Activated CD8-positive, alpha-beta memory T cell treated with anti-CD3 and anti-CD28 coated beads for 48 hours (primary cell): Measurements from ENCODE around the gene LMNB1.

ENCODE experiments used
- DNase-seq, 3 experiments: peaks; one replicate each; pipeline ENCODE4 v3.0.0-alpha.2; 2020; ENCODE audit warnings: low read depth in 2 of 3, low spot score in 2 of 3

Gene LMNB1

DNA sequence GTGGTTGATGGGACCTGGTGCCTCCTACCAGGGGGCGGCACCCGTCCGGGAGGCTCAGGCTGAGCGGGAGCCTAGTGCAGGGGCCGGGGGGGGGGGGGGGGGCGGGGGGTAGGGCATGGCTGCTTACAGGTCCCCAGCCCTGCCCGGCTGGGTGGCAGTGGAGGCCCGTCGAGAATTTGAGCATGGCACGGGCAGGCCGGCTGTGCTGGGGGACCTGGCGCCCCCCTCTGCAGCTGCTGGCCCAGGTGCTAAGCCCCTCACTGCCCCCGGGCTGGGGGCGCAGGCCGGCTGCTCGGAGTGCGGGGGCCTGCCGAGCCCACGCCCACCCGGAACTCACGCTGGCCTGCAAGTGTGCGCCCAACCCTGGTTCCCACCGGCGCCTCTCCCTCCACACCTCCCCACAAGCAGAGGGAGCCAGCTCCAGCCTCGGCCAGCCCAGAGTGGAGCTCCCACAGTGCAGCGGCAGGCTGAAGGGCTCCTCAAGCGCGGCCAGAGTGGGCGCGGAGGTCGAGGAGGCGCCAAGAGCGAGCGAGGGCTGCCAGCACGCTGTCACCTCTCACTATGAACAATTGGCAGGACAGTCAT, 77.7 kb downstream of the LMNB1 start:
- DNase-seq: no peak

GRCh38 chr5:126855266-126855665, 78.3 kb downstream of the LMNB1 start:
- DNase-seq: no peak

GRCh38 chr5:126857472-126858410, 80.8 kb downstream of the LMNB1 start:
- no peak for DNase-seq

DNA sequence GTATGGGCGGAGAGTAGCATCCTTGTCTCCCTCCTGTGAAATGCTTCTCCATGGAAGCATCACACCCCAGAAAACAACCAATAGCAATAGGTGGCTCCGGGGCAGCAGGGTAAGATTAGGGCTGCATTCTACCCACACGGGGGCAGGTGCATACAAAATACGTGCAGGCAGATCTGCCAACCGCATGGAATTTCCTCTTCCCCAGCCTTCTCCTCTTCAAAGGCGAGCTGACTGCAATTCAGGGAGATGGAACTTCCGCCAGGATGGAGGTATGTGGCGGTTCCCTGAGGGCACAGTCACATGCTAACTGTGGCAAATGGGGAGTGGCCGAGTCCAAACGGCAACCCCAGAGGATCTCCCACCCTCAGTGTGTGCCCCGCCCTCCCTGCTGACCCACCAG, 81.5 kb downstream of the LMNB1 start:
- no peak for DNase-seq

GRCh38 chr5:126863402-126863801, 86.5 kb downstream of the LMNB1 start:
- DNase-seq: no peak

DNA sequence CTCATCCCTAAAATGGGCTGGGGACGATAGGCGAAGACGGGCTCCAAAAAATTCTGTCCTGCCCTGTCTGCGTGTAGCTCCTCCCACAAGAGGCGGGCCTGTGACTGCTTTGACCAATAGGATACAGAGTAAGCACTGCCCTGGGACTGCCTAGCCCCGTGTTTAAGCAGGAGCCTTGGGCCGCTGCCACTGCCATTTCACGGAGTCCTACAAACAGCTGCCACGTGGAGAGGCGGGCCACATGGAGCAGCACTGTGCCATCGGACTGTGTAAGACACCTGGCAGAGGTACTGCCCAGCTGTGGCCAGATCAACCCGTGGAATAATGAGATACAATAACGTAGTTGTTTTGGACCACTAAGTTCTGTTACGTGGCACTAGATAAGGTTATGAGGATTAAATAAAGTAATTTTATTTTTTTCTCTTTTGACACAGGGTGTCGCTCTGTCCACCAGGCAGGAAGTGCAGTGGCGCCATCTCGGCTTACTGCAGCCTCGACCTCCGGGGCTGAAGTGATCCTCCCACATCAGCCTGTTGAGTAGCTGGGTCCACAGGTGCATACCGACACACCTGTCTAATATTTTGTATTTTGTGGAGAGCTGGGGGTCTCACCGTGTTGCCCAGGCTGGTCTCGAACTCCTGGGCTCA, 87.2 kb downstream of the LMNB1 start:
- DNase-seq: no peak

GRCh38 chr5:126865299-126865698, 88.4 kb downstream of the LMNB1 start:
- DNase-seq: no peak

- DNase-seq: no peak
Observed at GRCh38 chr5:126866851-126867636, 90.1 kb downstream of the LMNB1 start.

- DNase-seq: no peak
Observed at GRCh38 chr5:126868338-126869004, 91.5 kb downstream of the LMNB1 start.

DNA sequence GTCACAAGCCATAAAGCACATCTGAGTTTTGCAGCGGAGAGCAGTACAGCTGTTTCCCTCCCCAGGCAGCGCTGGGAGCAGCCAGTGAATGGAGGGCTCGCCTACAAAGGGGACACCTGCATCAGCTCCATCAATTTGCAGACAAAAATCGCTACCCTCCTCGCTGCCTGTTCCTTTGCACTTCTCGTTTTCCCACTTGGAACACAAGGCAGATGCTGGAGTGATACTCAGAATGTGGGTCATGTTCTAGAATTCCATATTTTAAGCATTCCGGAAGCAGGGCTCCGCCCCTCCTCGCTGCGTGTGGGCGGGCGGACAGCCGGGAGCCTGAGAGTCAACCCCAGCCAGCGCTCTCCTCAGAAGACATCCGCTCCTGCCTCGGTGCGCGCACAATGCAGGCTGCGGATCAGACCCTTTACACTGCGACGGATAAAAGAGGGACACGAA, 92.1 kb downstream of the LMNB1 start:
- DNase-seq: no peak

GRCh38 chr5:126871441-126871840, 94.5 kb downstream of the LMNB1 start:
- DNase-seq: no peak

DNA sequence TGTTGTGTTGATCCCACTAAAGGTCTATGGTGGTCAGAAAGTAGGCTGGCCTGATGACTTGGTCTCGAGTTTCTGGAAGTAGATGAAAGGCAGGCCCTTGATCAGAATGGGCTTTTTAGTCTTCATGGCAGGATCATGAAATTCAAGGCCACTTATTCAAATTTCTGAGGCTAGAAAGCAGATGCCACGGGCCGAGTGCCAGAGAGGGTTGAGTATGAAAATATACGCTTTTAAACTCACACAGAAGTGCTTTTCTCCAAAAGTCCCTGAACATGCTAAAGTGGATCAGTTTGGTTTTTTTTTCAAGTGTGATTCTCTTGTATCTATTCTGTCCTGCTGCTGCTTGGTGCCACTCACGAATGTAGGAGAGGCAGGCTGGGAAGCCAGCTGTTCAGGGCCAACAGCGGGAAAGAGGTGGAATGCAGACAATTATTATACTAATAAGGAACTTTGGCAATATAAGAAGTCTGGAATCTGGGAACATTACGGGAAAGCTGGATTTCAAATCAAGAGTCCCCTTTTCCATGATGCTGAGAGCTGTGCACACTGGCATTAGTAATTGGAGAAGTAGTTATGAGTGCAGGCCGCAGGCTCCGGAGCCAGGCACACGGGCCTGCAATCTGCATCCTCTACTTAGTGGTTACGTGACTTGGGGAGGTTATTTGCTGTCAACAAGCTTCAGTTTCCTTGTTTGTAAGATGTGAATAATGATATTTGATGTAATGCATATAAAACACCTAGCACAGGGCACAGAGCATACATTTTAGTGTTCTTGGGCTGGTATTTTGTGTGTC, 95.8 kb downstream of the LMNB1 start:
- no peak for DNase-seq

DNA sequence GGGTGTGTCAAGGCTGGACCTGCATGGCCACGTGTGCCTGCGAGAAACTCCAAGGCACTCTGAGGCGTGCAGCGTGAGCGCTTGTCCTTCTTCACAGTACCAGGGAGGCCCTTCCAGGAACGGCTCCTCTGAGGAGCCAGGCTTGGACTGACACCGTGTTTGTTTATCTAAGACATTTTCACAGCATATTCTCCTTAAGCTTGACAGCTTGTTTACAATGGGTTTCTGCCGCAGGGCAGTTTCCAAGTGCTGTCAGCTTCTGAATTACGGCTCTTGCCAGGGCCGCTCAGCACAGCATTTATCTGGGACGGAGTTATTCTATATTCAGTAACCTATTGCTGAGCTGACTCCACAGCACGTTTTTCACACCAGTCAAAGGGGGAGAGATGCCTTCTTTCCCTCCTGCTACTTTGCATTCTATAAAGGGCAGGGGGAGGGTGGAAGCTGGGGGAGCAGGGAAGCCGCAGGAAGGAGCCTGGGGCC, 98.4 kb downstream of the LMNB1 start:
- DNase-seq: no peak

DNA sequence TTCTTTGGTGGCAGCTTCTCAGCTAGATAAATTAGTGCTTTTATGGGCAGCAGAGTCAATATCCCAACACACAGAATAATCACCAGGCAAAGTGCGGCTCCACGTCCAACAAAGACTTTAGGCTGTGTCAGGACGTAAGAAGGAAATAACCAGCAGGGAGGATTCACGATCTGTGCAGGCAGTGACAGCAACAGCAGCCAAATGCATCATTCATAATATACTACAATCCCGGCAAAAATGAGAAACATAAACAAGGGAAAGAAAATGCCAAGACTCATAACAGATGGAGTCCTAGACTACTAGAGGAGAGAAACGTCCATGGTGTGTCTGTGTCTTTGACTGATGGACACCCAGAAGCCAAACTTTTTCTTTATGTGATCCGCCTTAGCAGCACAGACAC, 100.7 kb downstream of the LMNB1 start:
- no peak for DNase-seq

DNA sequence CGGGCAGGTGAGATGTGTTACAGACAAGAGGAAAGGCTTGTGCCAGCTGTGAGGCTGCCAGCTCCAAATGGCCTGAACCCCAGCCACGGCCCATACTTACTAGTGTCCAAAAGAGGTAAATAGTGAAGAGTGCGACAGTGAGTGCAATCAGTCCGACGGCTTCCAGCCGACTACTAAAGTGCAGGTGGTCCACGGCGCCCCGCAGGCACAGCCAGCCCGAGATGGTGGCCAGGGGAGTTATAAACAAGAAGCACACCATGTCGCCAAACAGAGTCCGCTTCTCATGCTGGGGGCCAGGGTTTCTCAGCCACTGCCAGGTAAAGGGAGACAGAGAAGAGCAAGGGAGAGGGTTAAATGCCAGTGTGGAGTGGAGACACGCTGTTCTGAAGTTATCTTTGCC, 101.1 kb downstream of the LMNB1 start:
- DNase-seq: no peak

- no peak for DNase-seq
Observed at GRCh38 chr5:126878634-126879033, 101.7 kb downstream of the LMNB1 start.

GRCh38 chr5:126881821-126882600, 105.1 kb downstream of the LMNB1 start:
- DNase-seq: no peak

DNA sequence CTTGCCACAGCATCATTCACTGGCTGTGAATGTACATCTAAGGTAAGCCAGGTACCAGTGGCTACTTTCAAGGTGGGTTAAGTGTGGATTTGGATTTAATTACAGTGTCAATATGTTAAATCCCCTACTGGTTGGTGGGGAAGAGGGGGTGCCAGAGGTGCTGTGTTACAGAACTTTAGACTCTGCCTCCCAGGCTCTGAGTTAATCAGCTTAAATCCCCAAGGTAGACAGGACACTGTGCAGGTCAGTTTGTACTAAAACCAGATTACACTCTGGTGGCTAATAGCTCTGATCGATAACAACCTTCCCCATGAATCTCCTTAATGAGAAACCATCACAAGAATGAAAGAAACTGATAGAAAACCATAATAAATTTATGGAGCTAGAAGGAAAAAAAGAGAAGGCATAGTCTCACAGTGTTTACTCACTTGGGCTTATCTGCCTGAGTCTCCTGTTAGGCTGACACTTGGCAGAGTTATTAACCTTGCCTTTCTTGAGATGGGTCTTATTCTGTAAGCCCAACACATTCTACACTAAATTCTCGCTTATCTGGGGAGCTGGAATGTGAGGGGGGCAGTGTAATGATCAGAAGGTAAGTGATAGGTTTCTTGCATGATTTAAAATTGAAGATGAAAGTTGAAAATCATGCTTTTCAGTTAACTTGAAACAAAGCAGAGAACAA, 106.8 kb downstream of the LMNB1 start:
- DNase-seq: no peak
